GM19372 (cell line): ENCODE results near the gene SPATA3.
"Not testable (repeated sequence)": the region's sequence is repeated elsewhere in the genome, so short reads cannot be mapped to it uniquely, and the experiment has no call there.

Source experiments
- ATAC-seq: cut with Tn5 transposase; IDR thresholded peaks from one replicate; pipeline ENCODE4 v1.9.1; 2021; ENCODE audit warnings: mild to moderate bottlenecking, low read depth, moderate library complexity; ENCODE audit not compliant: unreplicated experiment

The SPATA3 gene

DNA sequence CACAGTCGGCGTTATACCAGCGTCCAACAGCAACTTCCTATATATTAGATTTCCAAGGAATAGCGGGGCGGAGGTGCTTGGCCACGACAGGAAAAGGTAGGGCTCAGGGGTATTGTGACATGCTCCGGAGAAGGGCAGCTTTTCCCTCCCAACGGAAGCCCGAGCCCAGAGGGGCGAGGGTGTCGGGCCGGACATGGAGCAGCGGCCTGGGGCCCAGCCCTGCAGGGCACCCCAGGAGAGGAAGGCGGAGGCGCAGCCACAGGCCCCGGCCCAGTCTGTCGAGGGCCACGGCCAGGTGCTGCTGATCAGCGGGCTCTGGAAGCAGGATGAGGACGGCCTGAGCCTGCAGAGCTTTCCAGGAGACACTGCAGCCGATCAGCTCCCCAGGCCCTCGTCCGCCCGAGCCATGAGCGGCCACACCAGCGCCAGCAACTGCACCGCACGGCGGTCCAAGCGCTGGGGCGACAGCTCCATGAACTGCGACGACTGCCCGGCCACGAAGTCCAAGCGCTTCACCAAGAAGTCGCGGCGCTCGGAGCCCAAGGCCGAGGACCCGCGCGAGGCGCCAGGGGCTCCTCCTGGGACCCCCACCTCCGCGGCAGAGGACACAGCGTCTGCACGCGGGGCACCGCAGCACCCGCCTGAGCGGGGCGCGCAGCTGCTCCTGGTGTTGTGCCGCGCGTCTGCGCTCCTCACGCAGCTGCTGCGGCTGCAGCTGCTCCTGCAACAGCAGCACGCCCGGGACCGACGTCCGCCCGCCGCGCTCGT is 5.6 kb upstream of the SPATA3 start:
- ATAC-seq: no peak

DNA sequence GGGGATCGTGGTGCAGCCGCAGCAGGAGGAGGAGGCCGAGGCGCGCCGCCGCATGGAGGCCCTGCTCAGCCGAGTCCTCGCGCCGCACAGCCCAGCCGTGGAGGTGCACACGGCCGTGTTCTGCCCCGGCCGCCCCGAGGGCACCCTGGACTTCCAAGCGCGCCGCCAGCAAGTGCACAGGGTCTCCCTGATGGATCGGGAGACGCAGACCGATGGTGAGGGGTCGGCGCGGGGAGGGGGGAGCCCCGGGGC is 5.1 kb upstream of the SPATA3 start:
- no peak for ATAC-seq

DNA sequence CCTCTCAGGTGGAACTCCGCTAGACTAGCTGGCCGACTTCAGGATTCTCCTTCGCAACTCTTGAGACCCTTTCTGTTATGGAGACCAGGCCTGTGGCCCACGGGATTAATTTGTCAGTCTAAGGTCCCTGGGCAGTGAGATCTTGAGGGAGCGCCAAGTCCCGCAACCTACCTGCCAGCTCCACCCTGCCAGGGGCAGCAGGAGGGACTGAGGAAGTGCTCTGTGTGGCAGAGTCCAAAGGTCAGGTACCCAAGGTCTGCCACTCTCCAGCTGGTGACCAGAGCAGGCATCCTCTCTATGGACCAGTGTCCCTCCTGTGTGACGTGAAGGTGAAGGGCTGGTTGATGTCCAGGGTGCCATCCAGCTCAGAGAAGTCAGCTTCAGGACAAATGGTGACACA is 4.3 kb upstream of the SPATA3 start:
- ATAC-seq: no peak

DNA sequence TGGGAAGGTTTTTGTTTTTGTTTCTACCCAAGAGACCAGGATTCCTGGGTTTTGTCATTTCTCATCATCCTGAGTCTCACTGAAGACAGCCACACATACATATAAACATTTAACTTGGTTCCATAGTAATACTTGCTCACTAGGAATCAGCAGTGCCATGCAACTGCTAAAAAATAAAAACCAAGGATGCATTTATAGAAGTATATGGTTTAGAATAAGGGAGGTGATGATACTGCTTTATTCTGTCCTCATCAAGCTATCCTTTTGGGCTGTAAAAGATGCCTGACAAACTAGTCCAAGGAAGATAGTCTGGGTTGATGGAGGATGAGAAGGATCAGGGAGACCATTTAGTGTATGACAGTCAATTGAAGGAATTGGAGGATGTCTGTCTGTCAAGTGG is 740 bp downstream of the SPATA3 start:
- no peak for ATAC-seq

DNA sequence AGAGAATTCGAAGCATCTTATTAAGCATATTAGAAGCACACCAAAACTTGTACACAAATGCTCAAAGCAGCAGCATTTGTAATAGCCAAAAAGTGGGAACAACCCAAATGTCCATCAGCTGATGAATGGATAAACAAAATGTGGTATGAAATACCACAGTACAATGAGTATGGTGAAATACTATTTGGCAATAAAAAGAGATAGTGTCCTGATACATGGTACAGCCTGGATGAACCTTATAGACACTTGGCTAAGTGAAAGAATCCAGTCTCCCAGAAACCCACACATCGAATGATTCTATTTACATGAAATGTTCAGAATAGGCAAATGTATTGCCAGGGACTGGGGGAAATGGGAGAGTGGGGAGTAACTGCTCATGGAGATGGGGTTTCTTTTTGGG is 3.0 kb downstream of the SPATA3 start:
- no peak for ATAC-seq

DNA sequence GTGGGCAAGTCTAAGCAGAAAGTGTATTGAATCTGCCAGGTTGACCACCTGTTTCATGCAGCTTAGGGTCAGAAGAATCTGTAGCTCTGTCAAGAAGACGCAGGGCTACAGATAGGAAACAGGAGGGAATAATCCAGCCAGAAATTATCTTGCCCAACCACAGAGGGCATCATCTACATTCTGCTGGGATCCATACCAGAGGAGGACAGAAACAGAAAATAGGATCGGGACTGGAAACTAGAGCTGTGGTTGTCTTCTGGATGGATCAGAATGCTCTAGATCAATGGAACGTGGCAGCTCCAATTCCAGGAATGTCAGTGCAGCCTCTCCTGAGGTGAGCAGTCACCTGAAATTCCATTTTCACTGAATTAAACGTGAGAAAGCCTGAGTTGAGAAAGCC is 3.6 kb downstream of the SPATA3 start:
- no peak for ATAC-seq

DNA sequence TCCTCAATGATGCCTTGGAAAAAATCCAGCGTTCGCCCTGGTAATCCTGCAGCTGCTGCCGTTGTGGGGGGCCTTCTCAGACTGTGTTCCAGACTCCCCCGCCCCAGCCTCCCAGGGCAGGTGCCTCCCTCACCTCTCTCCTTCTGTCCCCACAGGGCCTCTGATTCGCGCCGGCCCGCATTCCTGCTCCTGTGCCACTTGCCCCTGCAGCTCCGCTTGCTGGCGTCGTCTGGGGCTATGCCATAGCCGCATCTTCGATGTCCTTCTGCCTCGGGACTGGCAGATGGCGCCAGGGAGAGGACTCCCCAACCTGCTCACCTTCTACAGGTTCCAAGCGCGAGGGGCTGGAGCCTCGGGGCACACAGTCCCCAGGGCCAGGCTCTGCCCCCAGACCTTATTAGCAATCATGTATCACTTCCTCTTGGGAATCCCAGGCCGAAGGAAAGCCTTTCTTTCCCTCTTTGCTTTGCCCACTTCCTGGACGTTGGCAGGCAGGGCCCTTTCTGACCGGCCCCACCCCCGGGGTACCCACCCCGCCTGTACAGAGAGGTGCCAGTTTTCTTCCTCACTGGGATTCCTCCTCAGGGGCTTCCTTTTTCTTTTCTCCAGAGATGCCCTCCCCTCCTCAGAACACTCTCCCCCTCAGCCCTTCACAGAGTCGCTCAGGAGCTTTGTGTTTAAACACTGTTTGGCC is 4.4 kb downstream of the SPATA3 start:
- no peak for ATAC-seq

DNA sequence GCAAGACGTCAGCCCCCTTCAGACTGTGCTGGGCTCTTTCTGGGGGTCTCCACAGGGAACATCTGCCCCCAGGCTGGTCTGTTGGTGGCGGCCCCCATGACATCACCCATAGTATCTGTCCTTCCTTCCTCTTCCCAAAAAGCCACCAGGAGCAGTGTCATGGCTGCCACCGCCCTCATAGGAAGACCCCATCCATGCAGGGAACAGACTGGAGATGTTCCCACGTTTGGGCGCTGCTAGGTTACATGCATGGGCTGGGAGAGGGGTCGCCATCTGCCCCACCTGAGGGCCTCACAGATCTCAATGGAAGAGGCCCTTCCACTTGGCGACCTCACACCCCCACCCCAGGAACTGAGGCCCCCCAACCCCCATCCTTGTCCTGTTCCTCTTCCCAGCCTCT is 5.1 kb downstream of the SPATA3 start:
- ATAC-seq: no peak

DNA sequence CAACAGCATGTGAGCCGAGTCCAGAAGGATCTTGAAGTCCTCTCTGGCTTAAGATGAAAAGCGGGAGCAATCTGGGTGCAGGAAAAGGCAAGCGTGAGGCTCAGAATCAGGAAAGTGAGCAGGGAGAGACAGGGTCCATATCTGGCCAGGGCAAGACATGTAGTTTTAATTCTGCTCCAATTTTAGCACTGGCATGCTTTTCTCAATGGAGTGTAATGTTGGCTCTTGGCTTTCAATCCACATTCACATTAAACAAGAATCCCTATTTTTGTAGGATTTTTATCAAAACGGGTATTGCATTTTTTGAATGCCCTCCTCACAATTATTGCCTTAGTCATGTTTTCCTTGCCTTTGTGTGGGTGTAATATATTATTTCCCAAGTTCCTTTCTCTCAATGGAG is 6.0 kb downstream of the SPATA3 start:
- ATAC-seq: no peak

DNA sequence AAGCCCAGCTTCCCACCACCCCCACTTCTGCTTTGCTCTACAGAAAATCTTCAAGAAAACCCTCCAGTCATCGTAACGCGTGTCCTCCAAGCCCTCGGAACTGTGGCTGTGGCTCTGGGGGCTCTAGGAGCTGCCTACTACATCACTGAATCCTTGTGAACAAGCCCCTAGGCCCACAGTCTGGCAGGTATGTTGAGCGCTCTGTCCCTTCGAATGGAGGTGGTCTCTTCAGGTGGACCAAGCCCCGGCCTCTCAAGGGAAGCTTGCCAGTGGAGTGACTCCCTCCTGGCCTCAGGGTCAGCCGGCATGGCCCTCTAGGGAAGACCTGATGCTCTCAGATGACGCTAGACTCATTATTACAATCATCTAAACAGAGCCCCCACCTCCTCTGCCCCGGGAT is 6.7 kb downstream of the SPATA3 start:
- no peak for ATAC-seq

DNA sequence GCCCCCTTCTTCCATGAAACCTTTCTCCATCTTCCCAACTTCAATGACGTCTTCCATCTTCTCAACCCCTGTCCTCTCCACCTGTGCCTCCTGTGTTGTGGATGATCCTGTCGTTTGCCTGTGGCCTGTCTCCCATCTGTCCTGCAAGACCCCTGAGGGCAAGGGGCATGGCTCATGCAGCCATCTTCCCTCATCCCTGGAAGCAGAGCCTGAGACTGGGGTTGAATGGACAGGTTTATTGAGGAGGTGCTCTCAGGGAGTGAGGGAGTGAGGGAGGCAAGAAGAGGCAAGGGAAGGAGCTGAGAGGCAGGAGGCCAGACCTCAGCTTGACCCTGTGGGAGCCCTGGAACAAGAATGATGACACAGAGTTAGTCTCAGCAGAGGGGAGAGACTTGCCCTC is 7.3 kb downstream of the SPATA3 start:
- no peak for ATAC-seq

DNA sequence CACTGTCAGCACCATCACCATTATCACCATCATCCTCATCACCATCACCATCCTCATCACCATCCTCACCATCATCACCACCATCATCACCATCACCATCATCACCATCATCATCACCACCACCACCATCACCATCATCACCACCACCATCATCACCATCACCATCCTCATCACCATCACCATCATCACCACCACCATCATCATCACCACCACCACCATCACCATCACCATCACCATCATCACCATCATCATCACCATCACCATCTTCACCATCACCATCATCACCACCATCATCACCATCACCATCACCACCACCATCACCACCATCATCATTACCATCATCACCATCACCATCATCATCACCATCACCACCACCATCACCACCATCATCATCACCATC is 9.0 kb downstream of the SPATA3 start:
- ATAC-seq: not testable (repeated sequence)

DNA sequence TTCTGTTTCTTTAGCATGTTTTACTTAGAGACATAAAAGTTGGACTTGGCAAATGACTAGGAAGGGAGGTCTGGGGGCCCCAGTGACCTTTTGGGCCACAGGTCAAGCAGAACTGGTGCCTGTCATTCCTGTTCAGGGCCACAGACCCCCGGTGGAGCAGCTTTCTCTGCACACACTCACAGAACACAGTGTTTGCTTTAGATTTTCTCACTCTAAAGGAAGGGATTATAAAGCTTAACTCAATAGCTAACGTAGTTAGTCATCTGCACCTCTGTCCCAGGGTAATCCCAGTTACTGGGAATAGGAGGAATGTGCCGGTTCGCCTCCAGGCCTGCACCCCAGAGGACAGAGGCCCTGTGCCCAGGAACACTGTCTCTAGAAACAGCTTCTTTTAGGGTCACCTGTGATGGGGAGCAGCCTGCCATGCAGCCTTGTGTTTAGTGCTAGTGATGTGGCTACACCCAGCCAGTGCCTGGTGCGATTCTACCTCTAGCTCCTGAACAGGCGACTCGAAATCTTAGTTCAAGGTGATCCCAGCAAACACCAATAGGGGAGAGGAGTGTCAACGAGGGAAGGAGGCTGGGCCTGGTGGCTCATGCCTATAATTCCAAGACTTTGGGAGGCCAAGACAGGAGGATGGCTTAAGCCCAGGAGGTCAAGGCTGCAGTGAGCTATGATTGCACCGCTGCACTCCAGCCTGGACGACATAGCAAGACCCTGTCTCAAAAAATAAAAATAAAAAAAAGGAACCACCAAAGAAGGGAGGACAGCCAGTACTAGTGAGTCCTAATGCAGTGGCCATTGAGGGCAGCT is 11.6 kb downstream of the SPATA3 start:
- no peak for ATAC-seq

DNA sequence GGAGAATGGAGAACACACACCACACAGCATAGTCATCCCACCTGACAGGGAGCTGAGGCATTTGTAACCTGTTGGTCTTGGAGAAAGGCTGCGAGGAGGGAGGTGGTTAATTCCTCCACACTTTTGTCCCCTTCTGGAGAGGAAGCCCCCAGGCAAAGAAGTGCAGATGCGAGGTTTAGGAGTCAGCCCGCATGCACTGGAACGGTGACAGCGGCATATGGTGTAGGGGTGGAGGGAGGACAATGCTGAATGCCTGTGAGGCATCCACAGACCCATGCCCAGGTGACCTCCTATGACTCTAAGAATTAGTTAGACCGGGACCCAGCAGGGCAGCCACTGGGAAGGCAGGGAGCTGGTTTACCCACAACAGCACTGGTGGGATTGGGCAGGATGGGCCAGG is 12.2 kb downstream of the SPATA3 start:
- no peak for ATAC-seq

DNA sequence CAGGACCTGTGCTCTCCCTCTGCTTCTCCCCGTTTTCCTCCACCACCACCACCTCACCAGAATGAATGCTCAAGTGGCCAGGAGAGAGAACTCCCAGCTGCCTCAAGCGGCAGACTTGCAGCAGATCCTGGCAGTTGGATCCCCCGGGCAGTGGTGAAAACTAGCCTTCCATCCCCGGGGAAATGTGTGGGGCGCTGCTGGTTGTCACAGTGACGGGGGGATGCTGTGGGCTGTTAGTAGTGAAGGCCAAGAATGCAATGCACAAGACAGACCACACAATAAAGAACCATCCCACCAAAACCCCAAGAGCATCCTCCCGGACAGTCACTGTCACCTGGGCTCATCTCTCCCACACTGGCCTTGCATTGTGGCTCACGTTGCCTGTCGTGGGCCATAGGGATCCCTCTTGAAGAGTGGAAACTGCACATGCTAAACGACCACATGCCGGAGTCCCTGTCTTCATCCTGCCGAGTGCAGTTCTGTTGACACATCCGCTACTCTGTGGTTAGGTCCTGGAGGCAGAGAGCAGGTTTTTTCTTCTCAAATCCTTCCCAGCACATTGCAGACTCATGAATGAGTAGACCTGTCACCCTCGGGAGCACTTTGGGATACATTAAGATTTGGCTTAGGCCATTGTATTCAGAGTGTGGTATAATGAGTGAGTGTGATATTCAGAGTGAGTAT is 13.5 kb downstream of the SPATA3 start:
- ATAC-seq: no peak

DNA sequence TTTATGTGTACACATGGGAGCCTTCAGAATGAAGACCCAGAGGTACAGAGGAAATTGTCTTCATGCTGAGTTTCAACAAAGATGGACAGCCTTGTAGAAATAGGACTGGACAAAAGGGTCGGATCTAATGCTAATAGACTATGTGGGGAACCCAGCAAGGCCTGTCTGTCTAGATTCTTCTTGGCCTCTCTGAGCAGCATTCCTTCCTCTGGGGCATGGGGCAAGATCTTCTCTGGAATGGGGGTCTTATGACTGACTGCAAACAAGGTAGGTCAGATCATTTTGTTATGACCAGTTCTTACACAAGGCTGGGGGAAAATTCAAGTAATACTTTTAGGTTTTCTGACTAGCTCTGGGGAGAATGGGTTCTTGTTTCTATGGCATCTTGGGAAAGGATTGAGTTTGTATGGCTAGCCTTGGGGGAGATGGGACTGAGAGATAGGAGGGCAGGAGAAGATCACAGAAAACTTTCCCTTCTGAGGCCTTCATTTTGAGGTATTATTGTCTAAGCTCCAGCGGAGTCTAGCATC is 14.3 kb downstream of the SPATA3 start:
- ATAC-seq: no peak

DNA sequence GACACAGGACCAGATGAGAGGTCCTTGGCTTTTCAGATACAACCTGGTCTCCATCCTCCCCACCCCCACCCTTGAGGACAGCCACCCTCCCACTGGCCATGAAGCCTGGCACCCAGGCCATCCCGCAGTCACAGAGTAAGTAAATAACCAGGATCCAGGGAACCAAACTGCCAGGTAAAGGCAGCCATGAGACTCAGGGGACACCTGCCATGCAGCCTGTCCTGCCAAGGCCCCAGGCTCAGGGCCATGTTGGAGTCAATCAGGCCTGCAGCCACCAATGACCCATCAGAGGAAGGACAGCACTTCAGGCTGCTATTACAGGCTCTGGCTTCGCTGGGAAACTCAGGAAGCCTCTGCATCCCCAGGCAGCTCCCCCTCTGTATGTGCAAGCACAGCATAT is 15.6 kb downstream of the SPATA3 start:
- ATAC-seq: no peak

DNA sequence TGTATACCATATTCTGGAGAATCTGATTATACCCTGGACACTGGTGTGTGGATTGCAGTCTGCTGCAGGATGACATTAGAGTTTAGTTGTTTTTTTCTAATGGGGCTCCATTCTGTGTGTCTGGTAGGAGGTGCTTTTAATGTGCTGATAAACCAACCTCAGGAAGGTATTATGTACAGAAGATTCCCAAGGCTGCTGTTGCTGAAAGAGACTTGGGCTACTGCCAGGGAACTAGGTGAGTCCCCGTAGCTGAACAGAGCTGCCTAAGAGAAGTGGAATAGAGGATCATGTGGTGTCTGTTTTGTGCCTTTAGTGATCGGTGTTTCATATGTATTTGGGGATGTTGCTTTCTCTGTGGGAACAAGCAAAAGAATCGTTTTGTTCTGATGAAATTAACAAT is 16.5 kb downstream of the SPATA3 start:
- no peak for ATAC-seq

DNA sequence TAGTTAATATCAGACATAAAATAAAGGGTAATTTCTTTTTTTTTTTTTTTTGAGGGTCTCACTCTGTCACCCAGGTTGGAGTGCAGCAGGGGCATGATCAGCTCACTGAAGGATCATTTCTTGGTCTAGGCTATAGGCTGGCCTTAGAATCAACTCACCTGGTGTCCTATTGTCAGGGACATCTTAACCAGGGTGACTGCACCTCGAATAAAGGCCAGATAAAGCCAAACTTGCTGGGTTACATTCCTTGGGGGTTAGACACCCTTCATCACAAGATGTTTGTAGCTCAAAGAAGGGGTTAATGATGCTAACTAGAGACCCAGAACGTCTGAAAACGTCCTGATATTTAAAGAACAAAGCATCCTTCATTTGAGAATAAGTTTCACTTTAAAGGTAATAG is 17.9 kb downstream of the SPATA3 start:
- no peak for ATAC-seq

DNA sequence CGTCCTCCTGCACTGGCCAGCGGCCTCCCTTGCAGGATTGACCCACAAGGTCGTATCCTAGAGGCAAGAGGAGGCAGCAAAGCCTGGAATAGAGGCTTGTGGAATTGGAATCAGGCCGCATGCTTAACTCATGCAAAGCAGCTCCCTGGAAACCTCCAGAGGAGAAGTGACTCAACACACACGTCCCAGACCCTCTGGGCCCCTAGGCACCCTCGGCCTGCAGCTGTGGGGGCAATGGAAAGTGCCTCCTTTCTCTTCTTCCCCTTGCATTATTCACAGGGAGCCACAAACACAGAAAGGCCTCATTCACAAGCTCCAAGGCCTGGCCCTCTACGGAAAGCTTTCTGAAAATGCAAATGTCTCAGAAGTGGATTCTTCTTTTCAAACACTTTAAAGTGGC is 19.6 kb downstream of the SPATA3 start:
- ATAC-seq: no peak

DNA sequence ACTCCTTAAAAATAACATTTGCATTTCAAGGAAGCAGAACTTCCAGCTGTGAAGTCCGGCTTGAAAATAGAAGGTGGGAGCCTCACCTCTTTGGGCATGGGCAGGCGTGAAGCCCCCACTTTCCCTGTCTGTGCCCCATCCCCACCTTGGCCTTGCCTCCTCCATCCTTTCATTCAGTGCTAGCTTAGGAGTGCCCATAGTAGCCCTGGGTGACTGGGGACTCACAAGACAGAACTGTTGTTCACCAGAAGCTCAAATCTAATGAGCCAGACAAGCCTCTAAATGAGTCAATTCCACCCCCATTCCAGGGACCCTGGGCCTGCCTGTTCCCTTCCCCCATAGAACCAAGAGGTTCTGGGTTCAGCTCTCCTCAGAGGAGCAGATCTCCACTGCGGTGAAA is 20.0 kb downstream of the SPATA3 start:
- ATAC-seq: no peak
